ENCODE measurements around the gene DGCR8. TPM values are rescaled to one million over a fixed set of nuclear protein-coding genes. Genes with fewer than 3 reads are reported as not detected.

DGCR8 gene
- total RNA-seq, 1 donor from 2014 or later: 29.0 TPM

GRCh38 chr22:20138417-20138738 is 58.3 kb downstream of the DGCR8 start:
- no peak overlapping the region for H3K27ac ChIP-seq (ENCODE audit: low read depth, low read length)
- H3K9me3 ChIP-seq (ENCODE audit: insufficient read depth, low read depth, low read length): no peaks in the 10 kb centered on the region
- H3K4me2 ChIP-seq (ENCODE audit: low read length): peak overlapping the region; percentile 11
- H2AFZ ChIP-seq (ENCODE audit: low read depth, low read length): no peak overlapping the region
- Mint-ChIP-seq H3K36me3 (ENCODE audit: low read depth, unreplicated experiment) (peaks cover 10% of the 10 kb centered on the region), H3K4me1 (ENCODE audit: low read depth, unreplicated experiment) (peaks cover 23% of the 10 kb centered on the region), H3K4me3 (ENCODE audit: unreplicated experiment) (no peak overlapping the region), H3K9me3 (ENCODE audit: unreplicated experiment) (no peaks in the 10 kb centered on the region), H3K27me3 (ENCODE audit: low read depth, unreplicated experiment) (no peaks in the 10 kb centered on the region), H3K27ac (ENCODE audit: unreplicated experiment) (no peak overlapping the region)
- no peaks in the 10 kb centered on the region for H3K27me3 ChIP-seq (ENCODE audit: insufficient read depth, low read length)
- H4K20me1 ChIP-seq (ENCODE audit: insufficient read depth, low read length): peaks cover 71% of the 10 kb centered on the region
- DNase-seq (ENCODE audit: low read depth): no peak
- H3K9ac ChIP-seq (ENCODE audit: low read length): peak overlapping the region; percentile 10
- FAIRE-seq: no peak
- peaks cover 27% of the 10 kb centered on the region for H3K4me1 ChIP-seq (ENCODE audit: insufficient read depth, low read length)
- no peaks in the 10 kb centered on the region for H3K36me3 ChIP-seq (ENCODE audit: insufficient read depth, low read length)
- no peak overlapping the region for H3K4me3 ChIP-seq (ENCODE audit: insufficient read depth, low read depth, low read length)
- TF ChIP-seq CTCF (IDR thresholded peaks at IDR 0.05; ENCODE audit: insufficient read depth, low read depth, low read length): no peak
- no peak for TF ChIP-seq EZH2 (IDR thresholded peaks at IDR 0.05; ENCODE audit: insufficient read depth, low read length)
- H3K79me2 ChIP-seq (ENCODE audit: insufficient read depth, low read length): peaks cover 75% of the 10 kb centered on the region

GRCh38 chr22:20138868-20139267 is 58.8 kb downstream of the DGCR8 start:
- Mint-ChIP-seq H3K27ac (ENCODE audit: unreplicated experiment) (peak overlapping the region; percentile 80), H3K9me3 (ENCODE audit: unreplicated experiment) (no peaks in the 10 kb centered on the region), H3K4me3 (ENCODE audit: unreplicated experiment) (no peak overlapping the region), H3K36me3 (ENCODE audit: low read depth, unreplicated experiment) (peaks cover 7% of the 10 kb centered on the region), H3K4me1 (ENCODE audit: low read depth, unreplicated experiment) (peaks cover 20% of the 10 kb centered on the region), H3K27me3 (ENCODE audit: low read depth, unreplicated experiment) (no peaks in the 10 kb centered on the region)
- H4K20me1 ChIP-seq (ENCODE audit: insufficient read depth, low read length): peaks cover 68% of the 10 kb centered on the region
- H3K4me2 ChIP-seq (ENCODE audit: low read length): no peak overlapping the region
- FAIRE-seq: no peak
- no peaks in the 10 kb centered on the region for H3K9me3 ChIP-seq (ENCODE audit: insufficient read depth, low read depth, low read length)
- TF ChIP-seq EZH2 (IDR thresholded peaks at IDR 0.05; ENCODE audit: insufficient read depth, low read length) (no peak), CTCF (IDR thresholded peaks at IDR 0.05; ENCODE audit: insufficient read depth, low read depth, low read length) (no peak)
- H3K36me3 ChIP-seq (ENCODE audit: insufficient read depth, low read length): no peaks in the 10 kb centered on the region
- H3K27me3 ChIP-seq (ENCODE audit: insufficient read depth, low read length): no peaks in the 10 kb centered on the region
- DNase-seq (ENCODE audit: low read depth): no peak
- no peak overlapping the region for H3K27ac ChIP-seq (ENCODE audit: low read depth, low read length)
- no peak overlapping the region for H2AFZ ChIP-seq (ENCODE audit: low read depth, low read length)
- H3K79me2 ChIP-seq (ENCODE audit: insufficient read depth, low read length): peaks cover 71% of the 10 kb centered on the region
- H3K4me1 ChIP-seq (ENCODE audit: insufficient read depth, low read length): peaks cover 27% of the 10 kb centered on the region
- H3K9ac ChIP-seq (ENCODE audit: low read length): no peak overlapping the region
- no peak overlapping the region for H3K4me3 ChIP-seq (ENCODE audit: insufficient read depth, low read depth, low read length)

- Mint-ChIP-seq H3K27ac (ENCODE audit: unreplicated experiment) (peak overlapping the region; percentile 47), H3K9me3 (ENCODE audit: unreplicated experiment) (no peaks in the 10 kb centered on the region), H3K27me3 (ENCODE audit: low read depth, unreplicated experiment) (no peaks in the 10 kb centered on the region), H3K4me1 (ENCODE audit: low read depth, unreplicated experiment) (peaks cover 20% of the 10 kb centered on the region), H3K4me3 (ENCODE audit: unreplicated experiment) (peak overlapping the region; percentile 41), H3K36me3 (ENCODE audit: low read depth, unreplicated experiment) (peaks cover 7% of the 10 kb centered on the region)
- Histone ChIP-seq H3K36me3 (ENCODE audit: insufficient read depth, low read length) (no peaks in the 10 kb centered on the region), H2AFZ (ENCODE audit: low read depth, low read length) (no peak overlapping the region), H3K27me3 (ENCODE audit: insufficient read depth, low read length) (no peaks in the 10 kb centered on the region), H3K4me2 (ENCODE audit: low read length) (no peak overlapping the region), H3K9me3 (ENCODE audit: insufficient read depth, low read depth, low read length) (no peaks in the 10 kb centered on the region), H3K4me1 (ENCODE audit: insufficient read depth, low read length) (peaks cover 27% of the 10 kb centered on the region), H4K20me1 (ENCODE audit: insufficient read depth, low read length) (peaks cover 61% of the 10 kb centered on the region), H3K79me2 (ENCODE audit: insufficient read depth, low read length) (peaks cover 65% of the 10 kb centered on the region), H3K27ac (ENCODE audit: low read depth, low read length) (no peak overlapping the region), H3K4me3 (ENCODE audit: insufficient read depth, low read depth, low read length) (no peak overlapping the region), H3K9ac (ENCODE audit: low read length) (no peak overlapping the region)
- FAIRE-seq (no peak), DNase-seq (ENCODE audit: low read depth) (no peak)
- TF ChIP-seq EZH2 (IDR thresholded peaks at IDR 0.05; ENCODE audit: insufficient read depth, low read length) (no peak), CTCF (IDR thresholded peaks at IDR 0.05; ENCODE audit: insufficient read depth, low read depth, low read length) (no peak)
Observed at GRCh38 chr22:20139391-20140106, 59.5 kb downstream of the DGCR8 start.

Data from astrocyte (in vitro differentiated cells and primary cell).